ENCODE results near the gene SLC36A3.

DNA sequence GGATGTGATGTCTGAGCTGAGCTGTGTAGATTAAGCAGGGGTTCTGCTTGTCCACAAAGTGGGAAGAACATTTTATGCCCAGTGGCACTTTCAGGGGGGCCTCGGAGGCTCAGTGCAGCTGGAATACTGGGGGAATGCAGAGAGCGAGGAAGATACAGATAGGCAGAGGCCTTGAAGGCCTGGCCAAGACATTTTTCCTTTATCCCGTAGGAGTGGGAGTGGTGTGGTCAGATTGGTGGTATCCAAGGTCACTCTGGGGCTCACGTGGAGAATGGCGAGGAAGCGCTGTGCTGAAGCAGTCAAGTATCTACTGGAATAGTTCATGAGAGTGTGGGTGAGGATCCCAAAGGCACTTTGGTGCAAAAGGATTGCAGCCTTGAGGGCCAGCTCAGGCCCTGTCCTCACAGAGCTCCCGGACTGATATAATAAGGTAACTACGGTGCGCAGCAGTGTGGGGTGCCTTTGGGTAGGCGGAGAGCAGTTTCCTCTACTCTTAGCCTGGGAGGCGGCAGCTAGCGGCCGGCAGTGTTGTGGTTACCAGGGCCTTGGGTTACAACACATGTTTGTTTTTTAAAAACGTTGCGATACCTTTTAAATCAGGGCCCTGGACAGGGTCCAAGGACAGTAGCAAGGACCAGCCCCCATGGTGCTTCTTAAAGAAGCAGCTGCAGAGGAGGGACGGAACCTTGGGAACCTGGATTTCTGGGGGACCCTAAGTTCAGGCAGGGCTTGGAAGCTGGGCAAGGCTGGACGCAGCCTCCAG lies 68.9 kb downstream of the SLC36A3 start:
- peak in 1 of 4 donors; percentile 40 for TF ChIP-seq POLR2A (IDR thresholded peaks at IDR 0.05)
- TF ChIP-seq, protein P1, sequence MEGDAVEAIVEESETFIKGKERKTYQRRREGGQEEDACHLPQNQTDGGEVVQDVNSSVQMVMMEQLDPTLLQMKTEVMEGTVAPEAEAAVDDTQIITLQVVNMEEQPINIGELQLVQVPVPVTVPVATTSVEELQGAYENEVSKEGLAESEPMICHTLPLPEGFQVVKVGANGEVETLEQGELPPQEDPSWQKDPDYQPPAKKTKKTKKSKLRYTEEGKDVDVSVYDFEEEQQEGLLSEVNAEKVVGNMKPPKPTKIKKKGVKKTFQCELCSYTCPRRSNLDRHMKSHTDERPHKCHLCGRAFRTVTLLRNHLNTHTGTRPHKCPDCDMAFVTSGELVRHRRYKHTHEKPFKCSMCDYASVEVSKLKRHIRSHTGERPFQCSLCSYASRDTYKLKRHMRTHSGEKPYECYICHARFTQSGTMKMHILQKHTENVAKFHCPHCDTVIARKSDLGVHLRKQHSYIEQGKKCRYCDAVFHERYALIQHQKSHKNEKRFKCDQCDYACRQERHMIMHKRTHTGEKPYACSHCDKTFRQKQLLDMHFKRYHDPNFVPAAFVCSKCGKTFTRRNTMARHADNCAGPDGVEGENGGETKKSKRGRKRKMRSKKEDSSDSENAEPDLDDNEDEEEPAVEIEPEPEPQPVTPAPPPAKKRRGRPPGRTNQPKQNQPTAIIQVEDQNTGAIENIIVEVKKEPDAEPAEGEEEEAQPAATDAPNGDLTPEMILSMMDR (IDR thresholded peaks at IDR 0.05) = no peak

Data from upper lobe of left lung (tissue), 4 donors.